GM12892 (cell line): ENCODE data around the gene CD33.

Experiments
- POLR2A ChIP-seq: IDR thresholded peaks from 2 replicates; pipeline ENCODE4 v1.6.1; 2011; ENCODE audit warnings: low read depth, low read length, control low read depth
- POLR2AphosphoS5 ChIP-seq: IDR thresholded peaks from 2 replicates; pipeline ENCODE4 v1.6.1; 2011; ENCODE audit warnings: low read depth, low read length, control low read depth
- TAF1 ChIP-seq: IDR thresholded peaks from 2 replicates; pipeline ENCODE4 v1.6.1; 2011; ENCODE audit warnings: low read depth, mild to moderate bottlenecking, control low read depth, low read length, borderline replicate concordance

DNA sequence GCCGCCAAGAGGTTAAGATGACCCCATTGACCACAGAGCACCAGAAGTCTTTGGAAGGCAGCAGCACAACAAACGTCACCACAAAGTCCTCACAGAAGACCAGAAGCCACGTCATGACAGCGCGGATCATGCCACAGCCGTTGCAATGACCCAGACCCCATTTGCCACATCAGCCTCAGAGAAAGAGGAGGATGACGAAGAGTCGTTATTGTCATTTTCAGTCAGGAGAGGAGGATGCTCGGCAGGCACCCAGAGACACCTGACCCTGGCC lies 29.6 kb upstream of the CD33 start:
- TF ChIP-seq TAF1, result no peak
- no peak for TF ChIP-seq POLR2A
- TF ChIP-seq POLR2AphosphoS5, result no peak
